HG03469 (cell line): ENCODE measurements around the gene ORC3.
"Not testable (repeated sequence)": the region's sequence is repeated elsewhere in the genome, so short reads cannot be mapped to it uniquely, and the experiment has no call there.

ENCODE experiments used
- ATAC-seq: cut with Tn5 transposase; IDR thresholded peaks from one replicate; pipeline ENCODE4 v1.9.1; 2021; ENCODE audit warnings: mild to moderate bottlenecking, moderate library complexity, moderate number of reproducible peaks; ENCODE audit not compliant: unreplicated experiment

The ORC3 gene

DNA sequence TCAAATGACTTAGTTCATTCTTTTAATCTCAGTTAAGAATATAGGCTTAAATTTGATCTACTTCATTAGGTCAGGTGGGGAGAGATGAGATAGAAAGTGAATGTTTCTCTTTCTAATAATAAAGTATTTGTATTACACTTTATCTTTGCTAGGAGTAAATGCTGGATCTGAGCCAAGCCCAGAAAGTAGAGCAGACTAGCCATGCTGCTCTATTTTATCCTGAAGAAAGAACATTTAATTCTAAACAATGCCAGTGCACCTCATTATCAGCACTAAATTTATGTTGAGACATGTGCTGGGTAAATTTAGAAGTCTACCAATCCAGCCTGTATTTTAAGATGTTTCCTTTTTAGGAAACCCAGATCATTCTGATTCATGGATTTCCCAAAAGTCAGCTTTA lies 68.6 kb downstream of the ORC3 start:
- ATAC-seq = no peak

DNA sequence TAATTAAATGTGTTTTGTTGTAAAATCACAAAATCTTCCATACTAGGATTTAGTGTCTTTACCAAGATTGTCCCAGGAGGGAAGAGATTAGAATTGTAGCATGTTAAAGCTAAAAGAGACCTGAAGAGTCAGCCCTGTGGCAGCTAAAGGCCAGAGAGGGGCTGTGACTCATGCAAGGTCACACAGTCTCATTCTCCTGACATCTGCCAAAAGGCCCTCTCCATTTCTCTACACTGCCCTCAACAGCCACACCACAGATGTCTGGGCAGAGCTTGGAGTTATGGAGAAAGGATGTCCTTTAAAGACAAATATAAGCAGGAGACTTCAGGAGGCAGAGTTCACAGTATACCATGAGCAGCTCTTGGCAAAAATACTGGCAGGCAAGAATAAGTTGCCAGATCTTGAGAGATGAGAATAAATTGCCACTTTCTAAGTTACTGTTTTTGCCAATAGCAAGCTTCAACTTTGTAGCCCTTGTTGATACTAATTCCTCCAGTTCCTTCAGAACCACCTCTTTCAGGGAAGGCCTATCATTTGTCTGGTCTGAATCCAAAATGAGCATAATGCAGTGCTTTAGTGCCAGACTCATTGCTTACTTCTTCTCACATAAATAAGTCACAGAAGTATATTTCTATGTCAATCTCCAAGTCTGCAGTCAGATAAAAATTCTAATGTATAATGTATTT lies 70.4 kb downstream of the ORC3 start:
- no peak for ATAC-seq

DNA sequence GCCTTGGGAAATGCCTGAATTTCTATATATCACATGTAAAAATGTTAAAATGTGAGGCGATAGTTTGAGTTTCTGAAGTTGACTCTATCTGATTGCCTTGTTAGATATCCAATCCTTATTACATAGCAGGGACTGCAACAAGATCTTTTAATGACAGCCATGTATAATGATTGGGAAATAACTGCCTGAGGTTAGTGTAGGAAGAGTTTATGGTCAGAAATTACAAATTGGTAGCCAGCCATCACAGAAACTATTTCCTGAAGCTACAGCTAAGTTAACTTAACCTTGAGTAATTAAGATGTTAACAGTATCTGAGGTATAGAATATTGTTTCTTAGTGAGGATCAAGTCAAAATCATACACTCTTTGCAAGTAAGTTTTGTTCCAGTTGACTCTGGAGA lies 71.1 kb downstream of the ORC3 start:
- no peak for ATAC-seq

DNA sequence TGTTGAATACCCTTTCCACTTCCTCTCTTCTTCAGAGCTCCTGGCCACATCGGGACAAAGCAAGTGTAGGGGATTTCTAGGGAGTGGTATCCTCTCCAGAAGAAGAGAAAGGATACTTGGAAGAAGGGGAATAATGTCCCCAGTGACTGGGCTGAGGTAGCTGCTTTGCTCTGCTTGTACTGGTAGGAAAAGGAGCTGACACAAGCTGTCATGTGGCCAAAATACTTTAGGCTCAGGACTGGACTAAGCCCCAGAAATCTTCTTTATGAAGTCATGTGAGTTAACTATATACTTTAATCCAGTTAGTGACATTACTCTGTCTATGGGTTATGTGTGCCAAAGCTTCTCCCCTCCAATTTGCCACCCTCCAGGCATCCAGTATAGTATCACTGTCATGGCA lies 71.6 kb downstream of the ORC3 start:
- ATAC-seq = no peak

DNA sequence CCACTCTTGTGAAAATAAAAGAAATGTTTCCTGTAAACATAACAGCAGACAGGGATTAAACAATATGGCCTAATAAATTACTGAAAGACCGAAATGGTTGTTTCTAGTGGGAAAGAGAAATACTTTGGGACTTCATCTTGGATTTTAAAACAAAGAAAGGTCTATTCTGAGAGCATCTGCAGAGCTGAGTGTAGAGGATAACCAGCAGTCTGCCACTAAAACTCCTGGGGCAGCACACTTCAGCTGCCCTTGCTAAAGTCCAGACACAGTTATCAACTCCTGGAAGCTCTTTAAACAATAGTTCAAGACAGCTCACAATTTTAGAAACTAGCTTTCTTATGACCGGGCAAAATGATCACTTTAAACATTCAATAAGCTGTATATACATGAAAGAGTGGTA lies 73.5 kb downstream of the ORC3 start:
- ATAC-seq = no peak

DNA sequence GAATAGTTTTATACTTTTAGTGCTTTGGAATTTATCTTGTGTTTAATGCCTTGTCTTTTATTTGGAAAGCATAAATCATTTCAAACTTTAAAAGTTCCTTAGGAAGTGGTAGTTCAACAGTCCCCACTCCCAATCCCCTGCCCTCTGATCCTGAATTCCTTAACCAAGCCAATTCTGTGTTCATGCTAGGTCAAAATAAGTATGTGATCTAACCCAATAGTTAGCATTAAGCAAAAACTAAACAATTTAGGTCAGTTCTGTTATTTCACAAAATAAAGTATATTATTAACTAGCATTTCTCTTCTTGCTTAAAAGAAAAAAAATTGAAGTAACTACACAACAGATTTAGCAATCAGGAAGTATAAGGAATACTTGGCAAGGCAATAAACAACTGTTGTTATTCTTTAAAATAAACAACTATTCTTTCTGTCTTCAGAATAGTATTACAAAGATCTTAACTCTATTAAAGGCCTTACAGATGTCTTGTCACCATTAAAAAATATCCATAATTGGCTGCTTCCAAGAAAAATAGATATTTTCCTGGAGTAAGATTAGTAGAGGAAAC lies 75.1 kb downstream of the ORC3 start:
- no peak for ATAC-seq

DNA sequence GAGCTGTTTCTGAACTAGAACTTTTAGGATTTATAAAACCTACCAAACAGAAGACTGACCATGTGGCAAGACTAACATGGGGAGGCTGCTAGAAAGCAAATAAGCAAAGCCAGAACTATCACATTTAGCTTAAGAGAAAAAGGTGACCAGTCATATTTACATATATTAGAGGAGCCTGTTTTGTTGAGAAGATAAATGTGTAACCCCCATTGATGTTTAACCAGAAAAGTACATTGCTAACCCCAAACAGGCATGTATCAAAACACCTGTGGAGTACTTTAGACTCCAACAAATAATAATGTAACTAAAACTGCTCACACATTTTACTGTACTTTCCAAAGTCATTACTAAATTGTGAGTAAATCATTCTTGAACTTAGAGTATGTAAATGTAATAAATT lies 77.1 kb downstream of the ORC3 start:
- no peak for ATAC-seq

DNA sequence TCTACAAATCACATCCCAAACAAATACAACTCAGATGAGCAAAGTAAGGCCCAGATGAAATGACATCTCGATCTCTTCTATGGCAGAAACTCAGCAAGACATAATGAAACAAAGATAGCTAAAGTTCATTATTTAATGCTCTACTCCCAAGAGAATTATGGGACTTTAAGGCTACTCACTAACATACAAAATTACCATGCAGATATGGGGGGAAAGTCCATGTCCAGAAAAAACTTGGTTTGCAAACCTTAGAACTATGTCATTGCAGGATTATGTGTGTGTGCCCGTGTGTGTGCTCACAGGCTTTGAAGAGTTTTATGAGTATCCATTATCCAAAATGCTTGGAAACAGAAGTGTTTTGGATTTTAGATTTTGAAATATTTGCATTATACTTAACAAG lies 78.1 kb downstream of the ORC3 start:
- no peak for ATAC-seq

DNA sequence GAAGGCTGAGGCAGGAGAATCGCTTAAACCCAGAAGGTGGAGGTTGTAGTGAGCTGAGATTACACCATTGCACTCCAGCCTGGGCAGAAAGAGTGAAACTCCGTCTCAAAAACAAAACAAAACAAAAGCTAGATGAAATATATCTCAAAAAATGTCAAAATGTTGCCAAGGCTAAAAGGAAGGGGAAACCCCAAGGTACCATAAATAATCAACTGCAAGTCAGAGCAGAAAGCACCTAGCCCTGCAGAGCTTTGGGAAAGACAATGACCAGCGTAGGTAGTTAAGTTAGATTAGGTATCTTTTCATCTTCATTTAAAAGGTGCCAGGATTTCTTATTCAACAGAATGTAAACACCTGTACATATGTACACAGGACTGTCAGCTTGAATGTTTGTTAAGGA lies 79.1 kb downstream of the ORC3 start:
- no peak for ATAC-seq

DNA sequence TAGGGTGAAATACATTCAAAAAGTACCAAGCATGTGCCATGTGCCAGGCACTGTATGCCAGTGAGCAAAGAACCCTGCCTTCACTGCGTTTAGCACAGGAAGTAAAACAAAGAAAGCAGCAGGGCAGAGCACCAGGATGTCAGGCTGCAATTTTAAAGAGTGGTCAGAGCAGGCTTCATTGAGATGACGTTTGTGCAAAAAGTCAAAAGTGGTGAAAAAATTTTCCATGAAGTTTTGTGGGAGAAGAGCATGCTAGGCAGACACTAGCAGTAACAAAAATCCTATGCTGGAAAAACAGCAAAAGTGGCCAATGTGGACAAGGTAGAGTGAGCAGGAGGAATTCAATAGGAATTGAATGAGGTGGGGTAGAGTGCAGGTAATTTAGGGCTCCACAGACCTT lies 80.8 kb downstream of the ORC3 start:
- ATAC-seq = no peak

DNA sequence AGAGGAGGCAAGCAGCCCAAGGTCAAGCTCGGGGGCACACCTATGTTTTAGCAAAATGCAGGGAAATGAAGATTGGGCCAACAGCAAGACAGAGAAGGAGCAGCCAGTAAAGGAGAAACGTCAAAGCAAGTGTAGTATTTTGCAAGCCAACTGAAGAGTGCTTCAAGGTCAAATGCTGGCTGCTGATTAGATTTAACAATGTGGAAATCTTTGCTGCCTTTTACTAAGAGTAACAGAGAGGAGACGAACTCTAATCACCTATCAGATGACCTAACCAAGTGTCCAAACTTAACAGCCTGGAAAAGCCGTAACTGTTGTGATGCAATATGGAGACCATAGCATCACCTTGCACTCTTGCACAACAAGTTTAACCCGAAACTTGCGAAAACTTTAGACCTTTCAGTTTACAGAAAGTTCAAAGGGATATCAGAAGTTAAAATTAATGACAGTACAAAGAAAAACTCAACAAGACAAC lies 81.7 kb downstream of the ORC3 start:
- ATAC-seq = no peak

DNA sequence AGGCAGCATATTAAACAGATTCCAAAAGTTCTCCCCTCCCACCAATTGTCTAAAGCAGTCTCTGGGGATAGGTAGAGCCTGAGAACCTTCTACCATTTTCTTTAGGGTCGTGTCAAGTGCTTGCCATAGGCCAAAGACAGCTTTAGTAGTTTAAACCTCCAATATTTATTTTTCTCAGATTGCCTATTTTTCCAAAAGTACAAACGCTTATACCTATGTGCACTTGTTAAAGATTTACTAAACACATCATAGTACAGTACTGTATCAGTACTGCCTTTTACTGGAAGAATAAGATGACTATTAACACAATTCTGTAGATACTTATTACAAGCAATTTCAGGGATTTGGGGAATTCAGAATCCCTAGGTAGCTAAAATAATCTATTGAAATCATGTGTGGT lies 82.7 kb downstream of the ORC3 start:
- ATAC-seq = no peak

DNA sequence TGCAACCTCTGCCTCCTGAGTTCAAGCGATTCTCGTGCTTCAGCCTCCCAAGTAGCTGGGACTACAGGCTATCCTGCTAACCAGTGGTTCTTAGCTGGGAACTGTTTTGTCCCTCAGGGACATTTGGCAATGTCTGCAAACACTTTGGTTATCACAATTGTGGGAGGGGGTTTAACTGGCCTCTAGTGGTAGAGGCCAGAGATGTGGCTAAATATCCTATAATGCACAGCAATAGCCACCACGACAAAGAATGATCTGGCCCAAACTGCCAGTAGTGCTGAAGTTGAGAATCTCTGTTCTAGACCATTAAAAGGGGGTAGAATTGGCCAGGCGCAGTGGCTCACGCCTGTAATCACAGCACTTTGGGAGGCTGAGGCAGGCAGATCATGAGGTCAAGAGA lies 83.3 kb downstream of the ORC3 start:
- ATAC-seq = no peak

DNA sequence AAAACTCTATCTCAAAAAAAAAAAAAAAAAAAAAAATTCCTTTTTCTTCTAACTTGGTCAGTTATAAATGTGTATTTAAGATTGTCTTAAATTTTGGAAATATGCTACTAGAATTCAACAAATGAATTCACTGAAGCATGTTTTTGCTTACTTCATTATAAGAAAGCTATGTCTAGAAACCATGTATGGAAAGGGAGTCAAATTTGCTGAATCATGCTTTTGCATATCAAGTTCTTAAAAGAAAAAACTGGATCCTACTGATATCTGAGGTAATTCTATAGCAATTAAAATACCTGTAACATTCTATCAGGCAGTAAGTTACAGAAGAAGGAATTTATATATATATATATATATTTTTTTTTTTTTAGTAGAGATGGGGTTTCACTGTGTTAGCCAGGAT lies 84.4 kb downstream of the ORC3 start:
- no peak for ATAC-seq

DNA sequence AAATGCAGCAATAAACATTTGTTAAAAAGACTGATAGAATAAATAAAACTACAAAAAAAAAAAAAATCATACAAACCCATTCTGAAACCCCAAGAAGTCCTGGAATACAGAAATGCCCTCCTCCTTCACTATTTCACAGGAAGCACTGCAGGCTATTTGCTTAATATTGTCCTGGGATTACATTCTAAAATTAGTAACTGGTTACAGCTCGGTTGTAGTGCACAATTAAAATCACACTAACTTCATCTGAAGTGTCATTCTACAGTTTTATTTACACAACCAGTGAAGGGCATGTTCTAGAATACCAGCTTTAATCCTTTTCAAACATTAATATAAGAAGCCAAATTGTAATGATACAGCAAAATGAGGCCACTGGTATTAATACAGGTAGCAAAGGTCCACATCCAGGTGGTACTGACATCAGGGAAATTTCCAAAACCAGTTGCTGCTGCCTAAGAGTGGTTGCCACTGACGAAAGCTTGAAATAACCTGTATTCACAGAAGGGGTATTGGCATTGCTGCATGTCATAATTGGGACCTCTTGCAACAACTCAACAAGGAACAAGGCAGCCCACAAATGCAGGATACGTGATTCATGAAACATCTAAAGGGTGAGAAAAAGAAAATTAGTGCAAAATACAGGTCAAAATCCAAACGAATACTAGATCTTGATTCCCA lies 85.2 kb downstream of the ORC3 start:
- ATAC-seq = no peak

DNA sequence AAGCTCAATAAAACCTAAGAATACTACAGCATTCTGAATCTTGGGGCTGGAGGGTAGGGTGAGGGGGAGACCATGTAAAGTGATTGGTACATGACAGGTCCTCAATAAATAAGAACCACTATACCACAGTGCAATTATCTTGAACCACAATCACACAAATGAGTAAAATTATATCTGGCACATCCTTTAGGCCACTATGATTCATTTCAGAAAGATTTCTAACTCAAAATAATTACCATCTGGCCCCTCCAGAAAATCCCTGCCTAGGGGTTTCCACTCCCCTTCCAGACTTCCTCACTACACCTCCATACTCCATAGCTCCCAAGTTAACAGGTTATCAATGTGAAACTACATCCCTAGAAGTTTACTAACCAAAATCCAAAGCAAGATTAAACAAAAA lies 92.4 kb downstream of the ORC3 start:
- ATAC-seq = no peak

DNA sequence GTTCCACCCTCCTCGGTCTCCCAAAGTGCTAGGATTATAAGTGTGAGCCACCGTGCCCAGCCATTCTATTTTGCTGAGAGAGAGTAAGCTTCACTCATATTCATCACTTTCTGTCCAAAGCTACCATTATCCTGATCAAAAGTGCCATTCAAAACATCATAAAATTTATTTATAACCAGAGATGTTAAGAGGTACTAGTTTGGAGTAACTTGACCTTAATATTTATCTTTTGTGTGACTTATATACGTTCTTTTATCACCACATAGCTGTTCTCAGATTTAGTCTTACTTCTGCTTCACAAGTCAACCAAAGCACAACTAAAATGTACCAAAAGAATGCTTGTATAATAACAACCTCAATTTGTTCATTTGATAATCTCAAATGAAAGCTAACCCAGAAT lies 94.0 kb downstream of the ORC3 start:
- ATAC-seq = no peak

DNA sequence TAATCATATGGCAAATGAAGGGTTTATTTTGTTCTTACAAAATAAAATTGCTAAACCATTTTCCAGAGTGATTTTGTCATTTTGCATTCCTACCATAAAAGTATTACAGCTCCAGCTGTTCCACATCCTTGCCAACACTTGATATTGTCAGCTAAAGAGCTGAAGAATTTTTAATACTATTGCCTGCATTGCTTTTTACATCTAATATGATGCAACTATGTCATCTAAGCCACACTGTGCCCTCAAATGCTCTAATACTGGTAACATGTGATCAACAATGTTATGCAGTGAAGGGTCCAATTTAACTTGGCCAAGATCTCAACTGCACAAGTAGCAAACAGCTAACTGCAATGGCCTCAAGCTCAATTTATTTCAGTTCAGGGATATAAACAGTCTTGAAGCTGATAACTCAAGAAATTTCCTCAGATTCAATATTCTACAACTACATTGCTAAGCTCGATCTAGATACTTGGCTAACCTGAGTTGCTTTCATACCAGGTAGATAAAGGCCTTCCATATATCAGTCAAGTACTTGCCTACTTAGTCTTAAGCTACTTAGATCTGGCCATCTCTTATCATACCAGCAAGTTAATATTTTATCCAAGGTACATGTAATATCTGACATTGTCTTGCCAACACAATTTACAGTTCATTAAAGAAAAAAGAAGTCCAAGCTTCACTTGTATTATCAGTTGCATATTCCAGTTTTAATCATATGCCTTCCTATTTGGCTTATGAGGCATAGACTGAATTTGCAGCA lies 95.1 kb downstream of the ORC3 start:
- ATAC-seq = no peak

DNA sequence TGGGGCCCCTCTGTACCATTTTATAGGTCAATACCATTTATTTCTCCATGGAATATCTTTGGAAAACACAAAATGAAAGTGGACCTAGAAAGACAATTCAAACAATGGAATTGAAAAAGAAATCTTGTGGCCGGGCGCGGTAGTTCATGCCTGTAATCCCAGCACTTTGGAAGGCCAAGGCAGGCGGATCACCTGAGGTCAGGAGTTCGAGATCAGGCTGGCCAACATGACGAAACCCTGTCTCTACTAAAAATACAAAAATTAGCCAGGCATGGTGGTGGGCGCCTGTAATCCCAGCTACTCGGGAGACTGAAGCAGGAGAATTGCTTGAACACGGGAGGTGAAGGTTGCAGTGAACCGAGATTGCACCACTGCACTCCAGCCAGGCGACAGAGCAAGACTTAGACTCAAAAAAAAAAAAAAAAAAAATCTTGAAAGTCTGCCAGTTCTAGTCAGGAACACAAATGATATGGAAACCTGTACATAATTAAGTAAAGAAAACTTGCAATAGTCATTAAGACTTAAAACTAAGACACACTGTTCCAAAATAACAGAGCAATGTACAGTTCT lies 96.8 kb downstream of the ORC3 start:
- ATAC-seq = not testable (repeated sequence)

DNA sequence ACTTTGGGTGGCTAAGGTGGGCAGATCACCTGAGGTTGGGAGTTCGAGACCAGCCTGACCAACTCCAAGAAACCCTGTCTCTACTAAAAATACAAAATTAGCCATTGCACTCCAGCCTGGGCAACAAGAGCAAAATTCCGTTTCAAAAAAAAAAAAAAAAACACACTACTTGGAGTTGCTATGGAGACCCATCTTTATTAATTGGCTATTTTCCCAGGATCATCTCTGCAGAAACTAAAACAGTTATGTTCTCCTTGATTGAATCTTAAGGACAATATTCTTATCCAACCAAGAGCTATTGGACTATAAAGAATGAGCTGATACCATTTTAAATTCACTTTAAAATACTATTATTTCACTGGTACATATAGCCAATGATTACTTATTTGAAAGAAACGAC lies 97.4 kb downstream of the ORC3 start:
- ATAC-seq = no peak

DNA sequence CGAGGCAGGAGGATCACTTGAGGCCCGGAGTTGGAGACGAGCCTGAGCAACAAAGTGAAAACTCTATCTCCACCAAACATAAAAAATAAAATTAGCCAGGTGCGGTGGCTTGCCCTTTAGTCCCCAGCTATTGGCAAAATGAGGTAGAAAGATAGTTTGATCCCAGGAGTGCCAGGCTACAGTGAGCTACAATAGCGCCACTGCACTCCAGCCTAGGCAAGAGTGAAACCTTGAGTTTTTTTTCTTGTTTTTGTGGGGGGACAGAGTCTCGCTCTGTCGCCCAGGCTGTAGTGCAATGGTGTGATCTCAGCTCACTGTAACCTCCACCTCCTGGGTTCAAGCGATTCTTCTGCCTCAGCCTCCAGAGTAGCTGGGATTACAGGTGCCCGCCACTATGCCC lies 98.0 kb downstream of the ORC3 start:
- not testable (repeated sequence) for ATAC-seq
